Dendritic cell treated with granulocyte-macrophage colony-stimulating factor and Interleukin-4, amounts not matched to agents 40 ng/mL and 50 ng/mL, for 4 days (primary cell): Measurements from ENCODE around the gene TMEM204.

Experiments used
- H3K27ac Mint-ChIP-seq: one replicate; pipeline ENCODE4 v1.8.0; 2022; ENCODE audit warnings: mild to moderate bottlenecking, mixed read lengths
- H3K27me3 Mint-ChIP-seq: one replicate; pipeline ENCODE4 v1.8.0; 2022; ENCODE audit warnings: mild to moderate bottlenecking, mixed read lengths
- H3K36me3 Mint-ChIP-seq: one replicate; pipeline ENCODE4 v1.8.0; 2022; ENCODE audit warnings: low read depth, mixed read lengths
- H3K4me1 Mint-ChIP-seq: one replicate; pipeline ENCODE4 v1.8.0; 2022; ENCODE audit warnings: low read depth, mixed read lengths
- H3K4me3 Mint-ChIP-seq: one replicate; pipeline ENCODE4 v1.8.0; 2022; ENCODE audit warnings: mild to moderate bottlenecking, moderate library complexity, mixed read lengths
- H3K9me3 Mint-ChIP-seq: one replicate; pipeline ENCODE4 v1.8.0; 2022; ENCODE audit warnings: mixed read lengths
- intact Hi-C: fragments of 100-400 bp; cut with micrococcal nuclease; formaldehyde crosslinking; loops from one replicate; pipeline ENCODE4 v1.15.0; 2022

The TMEM204 gene

DNA sequence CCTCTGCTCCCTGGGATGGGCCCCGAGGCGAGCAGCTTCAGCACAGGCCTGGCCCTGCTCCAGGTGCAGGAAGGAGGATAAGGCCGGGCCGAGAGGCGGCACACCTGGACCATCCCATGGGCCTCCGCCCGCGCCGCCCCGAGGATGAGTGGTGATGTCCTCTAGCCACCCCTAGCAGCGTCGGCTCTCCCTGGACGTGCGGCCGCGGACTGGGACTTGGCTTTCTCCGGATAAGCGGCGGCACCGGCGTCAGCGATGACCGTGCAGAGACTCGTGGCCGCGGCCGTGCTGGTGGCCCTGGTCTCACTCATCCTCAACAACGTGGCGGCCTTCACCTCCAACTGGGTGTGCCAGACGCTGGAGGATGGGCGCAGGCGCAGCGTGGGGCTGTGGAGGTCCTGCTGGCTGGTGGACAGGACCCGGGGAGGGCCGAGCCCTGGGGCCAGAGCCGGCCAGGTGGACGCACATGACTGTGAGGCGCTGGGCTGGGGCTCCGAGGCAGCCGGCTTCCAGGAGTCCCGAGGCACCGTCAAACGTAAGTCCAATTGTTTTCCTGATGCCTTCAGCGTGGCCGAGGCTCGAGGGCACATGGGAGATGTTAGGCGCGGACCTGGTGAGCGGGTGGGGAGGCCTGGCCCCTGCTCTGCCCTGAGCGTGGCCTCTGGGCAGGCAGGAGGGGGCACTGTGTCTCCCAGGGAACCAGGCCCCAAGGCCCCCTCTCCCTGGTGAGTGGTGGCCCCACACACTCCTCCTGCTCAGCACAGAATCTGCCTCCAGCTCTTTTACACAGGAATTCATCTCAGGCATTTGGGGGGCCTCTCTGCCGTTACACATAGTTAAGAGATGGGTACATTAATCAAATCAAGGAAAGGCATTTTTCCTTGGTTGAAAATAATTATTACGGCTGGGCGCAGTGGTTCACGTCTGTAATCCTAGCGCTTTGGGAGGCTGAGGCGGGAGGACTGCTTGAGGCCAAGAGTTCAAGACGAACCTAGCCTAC lies 855 bp downstream of the TMEM204 start:
- H3K4me3 Mint-ChIP-seq, result no peak overlapping the region
- no peaks in the 10 kb centered on the region for H3K36me3 Mint-ChIP-seq
- peaks cover 60% of the 10 kb centered on the region for H3K27me3 Mint-ChIP-seq
- peaks cover 8% of the 10 kb centered on the region for H3K4me1 Mint-ChIP-seq
- no peak overlapping the region for H3K27ac Mint-ChIP-seq
- intact Hi-C loops, result no loop called here
- no peaks in the 10 kb centered on the region for H3K9me3 Mint-ChIP-seq

- no peak overlapping the region for H3K4me3 Mint-ChIP-seq
- no peaks in the 10 kb centered on the region for H3K36me3 Mint-ChIP-seq
- peaks cover 62% of the 10 kb centered on the region for H3K27me3 Mint-ChIP-seq
- H3K4me1 Mint-ChIP-seq, result peaks cover 8% of the 10 kb centered on the region
- intact Hi-C loops, result no loop called here
- no peak overlapping the region for H3K27ac Mint-ChIP-seq
- no peaks in the 10 kb centered on the region for H3K9me3 Mint-ChIP-seq
These were observed 2.2 kb downstream of the TMEM204 start for GRCh38 chr16:1535391-1536291.

GRCh38 chr16:1536601-1537000 lies 3.1 kb downstream of the TMEM204 start:
- H3K9me3 Mint-ChIP-seq, result no peaks in the 10 kb centered on the region
- no peak overlapping the region for H3K4me3 Mint-ChIP-seq
- H3K4me1 Mint-ChIP-seq, result peaks cover 8% of the 10 kb centered on the region
- H3K27me3 Mint-ChIP-seq, result peaks cover 58% of the 10 kb centered on the region
- H3K27ac Mint-ChIP-seq, result no peak overlapping the region
- no peaks in the 10 kb centered on the region for H3K36me3 Mint-ChIP-seq
- intact Hi-C loops, result no loop called here

GRCh38 chr16:1537138-1537577 lies 3.7 kb downstream of the TMEM204 start:
- no peak overlapping the region for H3K27ac Mint-ChIP-seq

GRCh38 chr16:1537763-1538289 lies 4.4 kb downstream of the TMEM204 start:
- H3K36me3 Mint-ChIP-seq, result no peaks in the 10 kb centered on the region
- H3K4me1 Mint-ChIP-seq, result peaks cover 19% of the 10 kb centered on the region
- intact Hi-C loops, result no loop called here
- no peak overlapping the region for H3K27ac Mint-ChIP-seq
- no peak overlapping the region for H3K4me3 Mint-ChIP-seq
- no peaks in the 10 kb centered on the region for H3K9me3 Mint-ChIP-seq
- peaks cover 47% of the 10 kb centered on the region for H3K27me3 Mint-ChIP-seq

More at GRCh38 chr16:1537138-1537577, 3.7 kb downstream of the TMEM204 start:
- Mint-ChIP-seq H3K4me3 (no peak overlapping the region), H3K9me3 (no peaks in the 10 kb centered on the region), H3K4me1 (peaks cover 13% of the 10 kb centered on the region), H3K27me3 (peaks cover 54% of the 10 kb centered on the region), H3K36me3 (no peaks in the 10 kb centered on the region)
- intact Hi-C loops, result no loop called here

DNA sequence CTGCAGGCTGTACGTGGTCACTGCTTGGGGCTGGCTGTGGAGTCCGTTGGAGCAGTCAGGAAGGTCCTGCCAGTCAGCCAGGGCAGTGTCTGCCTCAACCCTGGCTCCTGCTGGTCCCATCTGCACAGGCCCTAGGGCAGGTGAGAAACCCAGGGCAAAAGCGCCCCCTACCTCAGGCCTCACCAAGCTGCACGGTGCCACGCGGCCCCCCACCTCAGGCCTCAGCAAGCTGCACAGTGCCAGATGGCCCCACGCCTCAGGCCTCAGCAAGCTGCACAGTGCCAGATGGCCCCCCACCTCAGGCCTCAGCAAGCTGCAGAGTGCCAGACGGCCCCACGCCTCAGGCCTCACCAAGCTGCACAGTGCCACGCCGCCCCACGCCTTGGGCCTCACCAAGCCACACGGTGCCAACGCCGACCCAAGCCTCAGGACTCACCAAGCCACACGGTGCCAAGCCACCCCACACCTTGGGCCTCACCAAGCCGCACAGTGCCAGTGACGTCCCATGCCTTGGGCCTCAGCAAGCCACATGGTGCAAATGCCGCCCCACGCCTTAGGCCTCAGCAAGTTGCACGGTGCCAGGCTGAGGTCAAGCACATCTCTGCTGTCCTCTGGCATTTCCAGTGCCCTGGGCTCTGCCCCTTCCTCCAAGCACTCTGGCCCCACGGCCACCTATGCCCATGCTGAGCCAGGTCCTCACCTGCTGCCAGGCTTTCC lies 5.5 kb downstream of the TMEM204 start:
- H3K36me3 Mint-ChIP-seq, result no peaks in the 10 kb centered on the region
- H3K9me3 Mint-ChIP-seq, result no peaks in the 10 kb centered on the region
- H3K27me3 Mint-ChIP-seq, result peaks cover 37% of the 10 kb centered on the region
- H3K4me3 Mint-ChIP-seq, result no peak overlapping the region
- H3K27ac Mint-ChIP-seq, result no peak overlapping the region
- intact Hi-C loops, result no loop called here
- peaks cover 24% of the 10 kb centered on the region for H3K4me1 Mint-ChIP-seq

DNA sequence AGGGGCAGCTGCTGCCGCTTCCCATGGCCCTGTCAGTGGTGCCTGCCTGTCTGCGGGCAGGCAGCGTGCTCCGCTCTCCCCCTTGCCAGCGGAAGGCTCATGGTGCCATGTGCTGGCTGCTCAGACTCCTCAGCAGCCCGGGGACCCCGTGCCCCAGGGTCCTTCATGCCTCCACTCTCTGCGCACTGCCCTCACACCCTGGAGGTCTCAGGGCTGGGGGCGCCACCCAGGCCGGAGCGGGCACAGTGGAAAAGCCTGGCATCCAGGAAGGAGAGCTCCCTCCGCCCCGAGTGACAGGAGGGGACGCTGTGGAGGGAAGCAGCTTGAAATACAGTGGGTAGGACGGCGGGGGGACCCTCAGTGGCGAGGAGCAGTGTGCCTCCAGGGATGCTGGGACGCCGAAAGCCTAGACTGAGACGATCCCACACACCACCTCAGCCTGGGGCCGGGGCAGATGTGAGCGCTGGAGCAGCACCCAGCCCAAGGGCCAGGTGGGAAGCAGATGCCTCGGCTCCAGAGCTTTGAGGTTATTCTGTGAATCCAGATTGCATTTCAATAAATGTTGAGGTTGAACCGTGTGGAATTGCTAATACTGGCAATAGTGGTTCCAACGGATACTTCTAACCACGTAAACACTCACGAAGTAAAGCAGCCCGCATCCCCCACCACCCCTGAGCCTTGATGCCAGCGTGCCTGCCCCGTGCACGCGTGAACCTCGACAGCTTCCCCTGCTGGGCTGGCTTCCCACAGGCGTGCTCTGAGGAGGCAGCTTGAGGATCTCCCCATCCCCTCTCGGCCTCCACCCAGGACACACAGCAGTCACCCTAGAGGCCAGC lies 6.5 kb downstream of the TMEM204 start:
- Mint-ChIP-seq H3K4me1 (peaks cover 24% of the 10 kb centered on the region), H3K9me3 (no peaks in the 10 kb centered on the region), H3K27ac (no peak overlapping the region), H3K36me3 (no peaks in the 10 kb centered on the region), H3K27me3 (peaks cover 27% of the 10 kb centered on the region), H3K4me3 (no peak overlapping the region)
- intact Hi-C loops, result no loop called here

DNA sequence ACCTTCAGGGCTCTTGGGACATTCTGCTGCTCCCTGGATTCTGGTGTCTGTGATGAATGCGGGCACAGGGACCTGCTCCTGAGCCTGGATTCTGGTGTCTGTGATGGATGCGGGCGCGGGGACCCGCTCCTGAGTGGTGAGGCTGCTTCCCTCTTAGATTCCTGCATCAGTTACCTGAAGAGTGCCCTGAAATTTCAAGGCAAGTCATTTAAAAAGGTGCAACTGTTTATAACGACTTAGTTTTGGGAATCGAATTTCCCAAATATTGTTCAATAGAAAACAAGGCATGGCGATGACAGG lies 7.0 kb downstream of the TMEM204 start:
- no peaks in the 10 kb centered on the region for H3K9me3 Mint-ChIP-seq
- no peaks in the 10 kb centered on the region for H3K36me3 Mint-ChIP-seq
- no peak overlapping the region for H3K4me3 Mint-ChIP-seq
- peaks cover 22% of the 10 kb centered on the region for H3K27me3 Mint-ChIP-seq
- no peak overlapping the region for H3K27ac Mint-ChIP-seq
- H3K4me1 Mint-ChIP-seq, result peaks cover 29% of the 10 kb centered on the region
- intact Hi-C loops, result no loop called here

DNA sequence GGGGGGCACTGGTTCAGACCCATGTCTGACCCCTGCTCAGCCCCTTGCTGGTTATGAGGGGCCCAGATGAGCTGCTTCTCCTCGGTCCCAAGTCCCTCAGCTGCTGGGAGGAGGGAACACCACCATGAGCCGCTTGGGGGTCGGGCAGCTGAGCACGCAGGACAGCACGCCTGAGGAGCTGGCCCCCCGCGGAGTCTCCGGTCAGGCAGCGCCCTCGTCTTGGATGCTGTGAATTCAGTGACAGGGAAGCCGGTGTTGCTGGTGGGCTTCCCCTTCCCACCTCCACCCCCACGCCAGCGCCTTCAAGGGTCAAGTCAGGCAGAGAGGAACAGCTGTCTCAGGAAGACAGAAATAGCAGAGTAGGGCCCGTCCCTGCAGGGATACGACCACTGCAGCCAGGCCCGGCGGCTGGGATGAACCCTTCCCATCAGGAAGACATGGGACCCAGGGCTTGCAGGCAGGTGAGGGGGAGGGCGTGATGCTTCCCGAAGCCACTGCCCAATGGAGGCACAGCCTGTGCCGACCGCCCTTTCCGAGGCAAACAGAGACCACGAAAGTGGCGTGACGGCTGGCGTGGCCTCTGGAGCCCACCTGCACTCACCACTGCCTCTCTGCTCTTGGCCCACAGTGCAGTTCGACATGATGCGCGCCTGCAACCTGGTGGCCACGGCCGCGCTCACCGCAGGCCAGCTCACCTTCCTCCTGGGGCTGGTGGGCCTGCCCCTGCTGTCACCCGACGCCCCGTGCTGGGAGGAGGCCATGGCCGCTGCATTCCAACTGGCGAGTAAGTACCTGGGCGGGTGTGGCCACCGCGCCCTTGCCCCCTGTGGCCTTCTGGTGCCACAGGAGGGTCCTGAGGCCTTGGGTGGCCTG lies 8.1 kb downstream of the TMEM204 start:
- H3K27me3 Mint-ChIP-seq, result peaks cover 13% of the 10 kb centered on the region
- no peaks in the 10 kb centered on the region for H3K9me3 Mint-ChIP-seq
- no peaks in the 10 kb centered on the region for H3K36me3 Mint-ChIP-seq
- H3K4me1 Mint-ChIP-seq, result peaks cover 35% of the 10 kb centered on the region
- peak overlapping the region; percentile 87 for H3K27ac Mint-ChIP-seq
- intact Hi-C loops, result no loop called here
- no peak overlapping the region for H3K4me3 Mint-ChIP-seq

- H3K27ac Mint-ChIP-seq, result peak overlapping the region; percentile 87
- H3K9me3 Mint-ChIP-seq, result no peaks in the 10 kb centered on the region
- H3K36me3 Mint-ChIP-seq, result no peaks in the 10 kb centered on the region
- H3K4me3 Mint-ChIP-seq, result no peak overlapping the region
- intact Hi-C loops, result no loop called here
- H3K4me1 Mint-ChIP-seq, result peaks cover 35% of the 10 kb centered on the region
- H3K27me3 Mint-ChIP-seq, result peaks cover 8% of the 10 kb centered on the region
These were observed 8.7 kb downstream of the TMEM204 start for GRCh38 chr16:1542166-1542500.

- H3K9me3 Mint-ChIP-seq, result no peaks in the 10 kb centered on the region
- peak overlapping the region; percentile 87 for H3K27ac Mint-ChIP-seq
- no peak overlapping the region for H3K4me3 Mint-ChIP-seq
- peaks cover 8% of the 10 kb centered on the region for H3K27me3 Mint-ChIP-seq
- intact Hi-C loops, result no loop called here
- no peaks in the 10 kb centered on the region for H3K36me3 Mint-ChIP-seq
- peaks cover 35% of the 10 kb centered on the region for H3K4me1 Mint-ChIP-seq
These were observed 9.1 kb downstream of the TMEM204 start for GRCh38 chr16:1542533-1542932.

- H3K36me3 Mint-ChIP-seq, result no peaks in the 10 kb centered on the region
- H3K27me3 Mint-ChIP-seq, result peaks cover 2% of the 10 kb centered on the region
- peak overlapping the region; percentile 87 for H3K27ac Mint-ChIP-seq
- intact Hi-C loops, result no loop called here
- H3K9me3 Mint-ChIP-seq, result no peaks in the 10 kb centered on the region
- peak overlapping the region; percentile 48 for H3K4me3 Mint-ChIP-seq
- peaks cover 35% of the 10 kb centered on the region for H3K4me1 Mint-ChIP-seq
These were observed 9.8 kb downstream of the TMEM204 start for GRCh38 chr16:1543085-1543896.
